Dermis lymphatic vessel endothelial cell (primary cell): ENCODE measurements around the gene CABP5. TPM values are rescaled to one million over a fixed set of nuclear protein-coding genes. Genes with fewer than 3 reads are reported as not detected.

Source experiments
- total RNA-seq: library from RNA; depleted of rRNA; stranded (reverse); fragments of >200 nt; gene quantifications from 2 replicates; pipeline ENCODE4 v1.2.1, GENCODE V29; 2014

Gene CABP5
- not detected in 2 replicates for total RNA-seq

DNA sequence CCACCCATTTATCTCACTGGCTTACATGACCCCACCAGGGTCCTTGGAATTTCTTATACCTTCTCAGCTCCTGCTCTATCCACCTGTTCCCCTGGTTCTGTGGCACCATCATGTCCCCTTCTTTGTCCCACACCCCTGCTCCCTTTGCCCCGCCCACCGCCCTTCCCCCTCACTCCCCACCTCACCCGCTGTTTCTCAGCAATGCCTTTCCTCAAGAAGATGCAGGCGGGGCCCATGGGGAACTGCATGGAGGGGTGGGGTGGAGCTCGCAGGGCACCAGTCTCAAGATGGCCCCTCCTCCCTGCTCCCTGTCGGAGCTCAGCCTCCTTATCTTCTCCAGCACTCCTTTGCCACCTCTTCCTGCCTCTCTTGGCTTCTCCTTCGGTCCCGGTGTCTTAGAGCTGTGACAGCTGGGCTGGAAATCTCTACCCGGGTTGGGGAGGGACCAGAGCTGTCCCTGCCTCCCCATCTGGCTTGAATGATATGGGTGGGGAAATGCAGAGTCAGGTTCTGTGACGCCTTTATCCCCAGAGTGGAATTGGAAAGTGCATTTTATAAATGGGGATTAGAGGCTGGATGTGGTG is at the start of gene CABP5:
Gene CABP5 (minus strand): TSS at position 405 of the 584 bp plus-strand sequence. CDS start 157 bp downstream, at position 248.

DNA sequence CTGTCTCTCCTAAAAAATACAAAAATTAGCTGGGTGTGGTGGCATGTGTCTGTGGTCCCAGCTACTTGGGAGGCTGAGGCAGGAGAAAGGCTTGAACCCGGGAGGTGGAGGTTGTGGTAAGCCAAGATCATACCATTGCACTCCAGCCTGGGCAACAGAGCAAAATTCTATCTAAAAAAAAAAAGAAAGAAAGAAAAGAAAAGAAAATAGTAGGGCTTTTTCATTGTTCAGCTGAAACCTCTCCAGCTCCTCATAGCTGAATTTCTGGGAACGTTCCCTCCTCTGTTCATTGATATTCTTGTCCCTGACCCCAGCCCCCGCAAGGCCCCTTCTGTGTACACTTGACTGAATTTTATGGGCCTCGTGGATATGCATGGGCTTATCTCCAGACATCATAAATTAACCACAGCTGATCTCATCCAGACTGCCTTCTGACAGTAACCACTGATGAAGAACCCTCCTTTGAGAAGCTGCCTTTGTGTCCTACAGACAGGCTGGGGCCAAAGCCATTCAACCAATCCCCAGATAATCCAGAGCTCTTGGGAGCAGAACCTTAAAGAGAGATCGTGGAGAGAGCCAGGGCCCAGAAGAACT is 49.6 kb downstream of the CABP5 start, which contains the start of gene ELSPBP1:
Gene ELSPBP1 (plus strand): TSS at position 424 of the 594 bp plus-strand sequence. CDS start 14,036 bp downstream, outside the sequence.

DNA sequence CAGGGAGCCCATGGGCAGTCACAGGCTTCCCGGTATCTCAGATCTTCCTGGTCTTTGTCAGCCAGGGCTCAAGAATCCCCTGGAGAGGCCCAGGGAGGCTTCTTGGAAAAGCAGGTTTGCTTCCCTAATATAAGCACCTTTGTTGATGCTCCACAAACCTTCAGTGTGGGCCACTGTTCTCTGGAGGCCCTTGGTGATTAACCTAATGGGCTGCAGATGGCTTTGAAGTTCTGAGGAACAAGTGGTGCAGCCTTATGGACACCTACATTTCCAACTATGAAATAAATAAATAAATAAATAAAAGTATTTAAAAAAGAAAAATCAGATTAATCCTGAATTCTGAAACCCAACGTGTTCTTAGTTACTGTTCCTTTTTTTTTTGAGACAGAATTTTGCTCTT is 51.8 kb downstream of the CABP5 start, which contains the start of gene BSPH1:
Gene BSPH1 (minus strand): TSS at position 101 of the 400 bp plus-strand sequence. CDS start 89 bp downstream, at position 12.

Other genes starting within 250 kb of the CABP5 start
- not detected in 2 replicates for gene TPRX1, start 239.5 kb downstream of the CABP5 start, total RNA-seq
- not detected in 2 replicates for gene CRX, start 222.1 kb downstream of the CABP5 start, total RNA-seq
- gene TPRX2, start 184.8 kb downstream of the CABP5 start, total RNA-seq, result not detected in 2 replicates
- gene SULT2A1, start 157.8 kb downstream of the CABP5 start, total RNA-seq, result not detected in 2 replicates
- gene BSPH1, start 51.9 kb downstream of the CABP5 start, total RNA-seq, result not detected in 2 replicates
- gene ELSPBP1, start 49.4 kb downstream of the CABP5 start, total RNA-seq, result not detected in 2 replicates
- 34.8 and 64.0 TPM in 2 replicates for gene PLA2G4C, start 66.7 kb upstream of the CABP5 start, total RNA-seq
- 17.9 and 18.7 TPM in 2 replicates for gene LIG1, start 126.3 kb upstream of the CABP5 start, total RNA-seq
- gene ZSWIM9, start 126.6 kb upstream of the CABP5 start, total RNA-seq, result 2.3 and 2.9 TPM in 2 replicates
- gene CARD8, start 211.8 kb upstream of the CABP5 start, total RNA-seq, result 62.0 and 103 TPM in 2 replicates
- gene ZNF114, start 226.0 kb upstream of the CABP5 start, total RNA-seq, result 0.26 and 0.76 TPM in 2 replicates